Retina (tissue), 1 donor: ENCODE measurements around the gene UQCC2.

ENCODE experiments used
- DNase-seq: peaks from one replicate; pipeline ENCODE4 v3.0.0-alpha.2; 2016

The UQCC2 gene

DNA sequence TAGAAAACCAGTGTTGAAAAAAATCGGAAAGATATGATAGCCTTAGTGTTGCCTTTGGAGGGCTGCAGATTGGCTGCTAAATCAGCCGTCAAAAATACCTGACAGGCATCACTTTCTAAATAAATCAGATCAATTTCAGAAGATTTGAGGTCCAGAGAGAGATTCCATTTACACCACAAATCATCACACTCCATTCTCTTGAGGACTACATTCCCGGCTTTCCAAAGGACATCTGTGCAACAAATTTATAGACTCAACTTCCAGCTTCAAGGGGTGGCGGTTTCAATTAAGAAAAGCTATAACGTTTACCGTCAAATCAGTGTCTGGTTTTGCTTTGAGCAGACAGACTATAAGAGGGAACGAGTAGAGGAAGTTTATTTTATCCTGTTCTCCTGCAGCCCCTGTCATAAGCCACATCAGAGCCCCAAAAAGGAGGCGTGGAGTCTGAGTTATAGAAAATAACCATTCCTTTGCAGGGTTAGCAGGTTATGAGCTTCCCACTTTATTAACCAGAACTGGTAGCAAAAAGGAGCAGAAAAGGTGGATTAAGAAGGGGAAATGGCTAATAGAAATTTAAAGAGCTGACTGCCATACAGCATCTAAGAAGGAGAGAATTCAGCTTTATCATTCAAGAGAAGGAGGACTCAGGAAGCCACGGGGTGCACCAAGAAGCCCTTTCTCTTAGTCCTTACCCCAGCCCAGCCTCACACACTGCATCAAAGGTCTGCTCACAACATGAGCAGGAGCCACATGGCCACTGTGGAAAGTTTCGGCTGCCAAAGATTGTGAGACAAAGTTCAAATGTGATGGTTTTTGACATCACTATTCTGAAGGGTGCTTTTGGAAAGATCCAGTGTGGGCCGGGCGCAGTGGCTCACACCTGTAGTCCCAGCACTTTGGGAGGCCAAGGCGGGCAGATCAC is 12.9 kb upstream of the UQCC2 start:
- no peak for DNase-seq

DNA sequence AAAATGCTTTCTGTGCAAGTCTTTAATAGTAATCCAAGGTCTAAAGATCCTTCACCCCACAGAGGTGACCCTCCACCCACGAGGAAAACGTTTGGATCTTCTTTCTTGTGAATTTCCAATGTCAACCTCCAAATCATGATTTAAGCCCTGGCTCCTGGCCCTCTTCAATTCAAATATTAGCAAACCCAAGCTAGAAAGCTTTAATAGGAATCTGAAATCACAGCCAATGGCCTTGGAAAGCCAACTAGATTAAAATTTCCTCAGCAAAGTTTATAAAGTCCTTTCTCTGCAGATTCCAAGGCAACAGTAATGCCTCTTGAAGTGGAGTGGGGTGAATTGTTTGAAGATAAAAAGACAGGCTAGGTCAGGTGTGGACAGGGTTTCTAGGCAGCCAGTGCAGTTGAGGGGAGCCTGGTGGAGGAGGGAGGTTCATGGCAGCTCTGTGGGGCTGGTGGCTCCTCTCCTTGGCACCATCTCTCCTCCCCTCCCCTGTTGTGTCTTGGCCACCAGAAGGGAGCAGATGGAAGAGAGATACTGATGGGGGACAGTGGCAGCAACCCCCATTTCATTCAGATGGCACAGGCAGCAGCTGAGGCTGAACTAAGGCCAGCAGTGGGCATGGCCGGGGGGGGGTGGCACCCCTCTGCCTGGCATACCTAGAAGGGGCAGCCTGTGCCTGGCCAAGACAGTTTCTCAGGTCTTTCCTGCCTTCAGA is 12.0 kb upstream of the UQCC2 start:
- DNase-seq = no peak

DNA sequence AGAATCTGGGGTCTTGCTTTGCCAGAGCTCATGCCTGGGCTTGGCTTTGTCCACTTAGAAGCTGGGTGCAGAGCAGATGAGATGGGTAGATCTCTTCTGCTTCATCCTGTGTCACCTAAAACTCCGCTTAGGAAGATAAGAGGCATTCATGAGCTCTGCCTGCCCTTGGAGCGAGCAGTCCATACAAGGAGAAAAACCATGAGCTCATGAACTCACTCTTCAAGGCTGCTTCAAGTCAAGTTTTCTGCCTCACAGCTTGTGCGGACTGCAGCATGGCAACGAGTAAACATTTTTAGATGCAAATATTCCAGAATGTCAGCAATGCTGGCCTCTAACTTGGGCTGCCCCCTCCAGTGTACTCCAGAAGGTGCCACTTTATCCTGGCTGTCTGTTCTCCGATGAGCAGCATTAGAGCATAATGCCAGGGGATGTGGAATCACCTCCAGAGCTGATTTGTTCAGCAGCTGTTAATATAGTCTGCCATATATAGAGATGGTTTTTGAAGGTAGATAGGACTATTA is 10.7 kb upstream of the UQCC2 start:
- no peak for DNase-seq

DNA sequence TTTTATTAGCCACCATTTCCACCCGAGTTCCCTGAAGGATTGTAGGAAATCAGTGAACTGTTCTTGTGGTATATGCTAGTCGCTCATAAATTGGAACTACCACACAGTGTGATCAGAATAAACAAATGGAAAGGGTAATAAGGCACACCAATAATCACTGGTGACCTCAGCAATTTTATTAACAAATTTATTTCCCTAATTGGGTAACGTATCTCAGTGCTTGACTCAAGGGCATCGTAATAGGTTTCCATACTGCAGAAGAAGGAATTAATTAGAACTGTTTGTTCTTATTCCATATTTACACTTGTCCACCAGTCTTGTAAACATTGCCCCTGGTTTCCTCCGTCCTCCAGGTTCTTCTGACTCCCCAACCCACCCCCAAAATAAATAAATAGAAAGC is 10.0 kb upstream of the UQCC2 start:
- DNase-seq = no peak

DNA sequence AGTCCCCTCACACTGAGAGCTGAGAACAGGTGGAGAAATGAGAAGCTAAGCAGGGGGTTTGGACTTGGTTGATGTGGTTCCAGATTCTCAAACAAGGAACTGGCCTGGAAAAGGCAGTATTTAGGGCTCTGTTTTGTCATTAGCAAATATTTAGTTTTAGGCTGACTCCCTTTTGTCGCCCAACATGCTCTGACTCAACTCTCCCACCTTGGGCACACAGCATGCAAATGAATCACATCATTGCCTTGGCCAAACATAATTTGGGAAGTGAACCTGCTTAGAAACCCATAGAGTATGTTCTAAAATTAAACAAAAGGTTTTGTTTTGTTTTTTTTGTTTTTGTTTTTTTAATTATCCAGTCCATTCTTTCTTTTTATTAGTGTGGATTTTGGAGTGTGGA is 9.5 kb upstream of the UQCC2 start:
- DNase-seq = no peak

DNA sequence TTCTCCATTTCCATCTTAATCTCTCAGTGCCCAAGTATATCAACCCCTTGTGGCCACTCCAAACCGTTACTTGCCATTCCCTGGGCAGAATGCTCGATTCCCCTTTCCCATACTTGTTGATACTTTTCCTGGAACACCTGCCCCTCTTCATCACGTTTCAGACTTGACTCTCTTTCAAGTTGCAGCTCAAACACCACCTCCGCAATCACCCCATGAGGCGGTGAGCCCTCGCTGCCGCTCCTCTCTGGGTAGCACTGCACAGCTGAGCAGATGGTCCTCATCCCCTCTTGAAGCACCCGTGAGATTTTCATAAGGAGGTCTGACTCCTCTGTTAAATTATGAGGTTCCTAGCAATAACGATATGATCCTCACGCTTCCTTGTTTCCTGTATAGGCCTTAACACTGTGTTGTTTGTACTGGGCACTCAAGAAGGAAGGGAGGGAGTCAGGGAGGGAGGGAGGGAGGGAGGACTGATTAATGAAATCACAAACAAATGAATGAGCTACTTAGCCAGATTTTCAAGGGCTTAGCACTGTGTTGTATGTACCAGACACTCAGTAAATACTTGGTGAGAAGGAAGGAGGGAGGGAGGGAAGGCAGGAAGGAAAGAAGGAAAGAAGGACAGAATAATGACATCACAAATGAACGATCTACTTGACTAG is 8.0 kb upstream of the UQCC2 start:
- no peak for DNase-seq

DNA sequence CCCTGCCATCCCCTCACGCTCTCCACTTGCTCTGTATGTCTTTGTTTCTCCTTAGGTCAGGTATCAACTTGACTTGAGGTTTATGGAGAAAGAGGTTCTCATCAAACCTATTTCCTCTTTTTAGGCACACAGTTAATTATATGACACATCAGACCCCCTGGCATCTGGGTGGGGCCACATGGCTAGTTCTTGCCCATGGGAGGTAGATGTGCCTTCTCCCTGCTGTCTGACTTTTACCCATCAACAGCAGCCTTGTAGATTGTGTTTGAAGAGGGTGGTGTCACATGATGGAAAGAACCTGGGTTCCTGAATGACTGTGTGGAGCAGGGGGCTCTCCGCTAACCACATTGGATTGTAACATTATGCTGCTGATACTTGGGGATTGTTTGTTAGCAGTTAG is 7.2 kb upstream of the UQCC2 start:
- DNase-seq = no peak

DNA sequence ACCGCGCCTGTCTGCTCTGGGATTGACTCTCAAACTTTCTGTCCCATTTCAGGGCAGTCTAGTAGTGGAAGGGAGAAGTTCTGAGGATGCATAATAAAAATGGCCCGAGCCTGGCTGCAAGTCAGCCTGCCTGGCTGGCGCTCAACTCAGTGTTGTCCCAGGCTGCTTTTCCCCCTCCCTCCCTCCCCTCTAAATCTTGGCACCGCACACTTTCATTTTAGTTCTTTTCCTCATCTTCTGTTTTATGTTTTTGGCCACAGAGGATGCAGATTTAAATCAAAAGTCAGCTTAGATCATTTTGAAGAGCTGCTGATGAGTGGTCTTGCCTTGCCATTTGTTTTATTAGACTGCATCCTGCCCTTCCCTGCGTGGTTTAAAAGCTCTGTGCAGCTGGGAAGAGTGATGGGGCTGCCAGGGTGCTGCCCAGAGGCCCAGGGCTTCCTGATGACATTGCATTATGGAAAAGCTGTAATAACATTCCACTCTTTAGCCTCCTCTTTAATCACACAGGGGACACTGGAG is 6.5 kb upstream of the UQCC2 start:
- no peak for DNase-seq

DNA sequence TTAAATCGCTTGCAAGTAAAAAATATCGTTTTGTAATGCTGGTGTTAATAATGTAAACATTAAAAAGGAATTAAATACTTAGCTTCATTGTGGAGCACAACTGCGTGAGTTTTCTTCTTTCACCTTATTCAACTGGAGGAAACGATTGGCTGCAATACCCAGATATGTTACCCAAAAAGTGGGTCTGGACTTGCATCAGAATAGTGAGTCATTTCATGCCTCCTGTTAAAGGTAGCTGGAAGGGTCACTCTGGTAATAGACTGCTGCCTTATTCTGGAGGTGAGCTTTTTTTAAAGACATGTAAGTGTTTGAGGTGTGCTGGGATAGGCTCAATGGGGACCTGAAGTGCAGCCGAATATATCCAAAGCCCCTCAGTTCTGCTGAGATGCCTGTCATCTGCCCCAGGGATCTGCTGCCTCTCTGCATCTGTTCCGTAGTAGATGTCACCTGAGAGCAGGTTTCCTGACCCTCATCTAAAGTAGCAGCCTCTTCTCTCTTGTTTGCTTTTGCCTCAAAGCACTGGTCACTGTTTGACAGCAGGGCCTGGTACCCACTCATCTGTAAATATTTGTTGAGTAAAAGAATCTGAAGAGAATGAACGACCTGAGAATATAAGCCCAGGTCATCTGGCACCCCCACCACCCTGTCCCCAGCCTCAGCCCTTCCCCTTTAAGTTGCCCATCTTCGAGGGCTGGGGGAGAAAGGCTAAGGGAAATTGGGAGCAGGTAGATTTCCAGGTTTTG is 5.6 kb upstream of the UQCC2 start:
- DNase-seq = no peak

DNA sequence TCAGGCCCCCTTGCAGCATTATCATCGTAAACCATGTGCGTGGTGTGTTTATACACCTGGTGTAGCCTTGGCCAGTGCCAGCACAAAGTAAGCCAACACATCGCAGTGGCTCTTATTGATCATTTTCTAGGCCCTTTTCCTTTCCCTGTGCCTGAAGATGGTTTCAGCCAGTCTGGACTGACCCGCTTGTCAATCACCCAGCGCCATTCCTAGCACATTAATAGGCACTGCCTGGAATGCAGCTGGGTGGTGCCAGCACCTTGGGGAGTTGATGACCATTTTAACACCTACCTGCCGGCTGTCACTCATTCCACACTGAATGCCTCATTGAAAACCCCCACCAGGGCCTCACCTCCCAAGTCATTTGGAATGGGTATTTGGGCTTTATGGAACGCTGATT is 4.9 kb upstream of the UQCC2 start:
- no peak for DNase-seq

DNA sequence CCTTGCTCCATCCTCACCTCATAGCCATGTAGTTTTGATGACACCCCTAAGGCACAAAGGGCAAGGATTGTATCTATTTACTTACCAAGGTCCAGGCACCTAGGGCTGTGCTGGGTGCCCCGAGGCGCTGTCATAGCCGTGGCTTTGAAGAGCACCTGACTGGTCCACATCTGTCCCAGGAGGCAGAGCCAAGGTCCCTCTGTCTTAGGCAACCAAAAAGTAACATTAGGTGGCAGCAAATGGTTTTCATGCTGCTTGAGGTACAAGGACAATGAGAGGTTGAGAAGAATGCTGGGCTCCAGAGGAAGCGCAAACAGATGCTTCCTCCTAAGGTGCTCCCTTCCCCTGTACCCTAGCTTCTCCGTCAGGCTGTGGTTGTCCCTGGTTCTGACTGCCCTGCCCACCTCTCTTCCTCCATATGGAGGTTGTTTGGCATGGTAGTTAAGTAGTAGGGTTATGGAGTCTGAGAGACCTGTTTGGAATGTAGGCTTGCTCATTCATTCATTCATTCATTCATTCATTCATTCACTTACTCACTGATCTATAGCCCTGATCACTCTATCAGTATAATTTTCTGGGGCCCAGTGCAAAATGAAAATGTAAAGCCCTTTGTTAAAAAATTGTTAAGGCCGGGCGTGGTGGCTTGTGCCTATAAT is 3.0 kb upstream of the UQCC2 start:
- DNase-seq = no peak

DNA sequence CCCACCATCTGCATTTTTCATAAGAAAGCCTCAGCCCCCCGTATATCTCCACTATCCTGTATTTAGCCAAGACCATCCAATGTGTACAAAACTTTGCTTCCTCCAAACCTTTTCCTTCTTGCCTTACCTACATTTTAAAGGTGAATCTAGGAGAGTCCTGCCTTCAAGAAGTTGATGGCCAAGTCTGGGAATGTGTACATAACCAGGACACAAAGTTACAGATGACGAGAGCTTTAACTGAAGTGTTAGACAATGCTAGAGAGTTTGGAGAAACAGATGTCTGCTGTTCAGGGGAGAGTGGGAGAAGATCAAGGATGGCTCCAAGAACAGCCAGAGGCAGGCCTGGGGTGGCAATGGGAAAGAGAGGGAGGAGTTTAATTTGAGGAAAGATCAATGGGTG is 2.3 kb upstream of the UQCC2 start:
- no peak for DNase-seq

DNA sequence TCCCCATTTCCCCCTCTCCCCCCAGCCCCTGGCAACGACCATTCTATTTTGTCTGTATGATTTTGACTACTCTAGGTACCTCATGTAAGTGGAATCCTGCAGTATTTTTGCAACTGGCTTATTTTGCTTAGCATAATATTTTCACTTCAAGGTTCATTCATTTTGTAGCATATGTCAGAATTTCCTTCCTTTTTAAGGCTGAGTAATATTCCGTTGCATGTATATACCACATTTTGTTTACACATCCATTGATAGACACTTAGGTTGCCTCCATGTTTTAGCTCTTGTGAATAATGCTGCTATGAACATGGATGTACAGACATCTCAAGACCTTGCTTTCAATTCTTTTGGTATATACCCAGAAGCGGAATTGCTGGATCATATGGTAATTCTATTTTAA is 1.4 kb upstream of the UQCC2 start:
- no peak for DNase-seq

DNA sequence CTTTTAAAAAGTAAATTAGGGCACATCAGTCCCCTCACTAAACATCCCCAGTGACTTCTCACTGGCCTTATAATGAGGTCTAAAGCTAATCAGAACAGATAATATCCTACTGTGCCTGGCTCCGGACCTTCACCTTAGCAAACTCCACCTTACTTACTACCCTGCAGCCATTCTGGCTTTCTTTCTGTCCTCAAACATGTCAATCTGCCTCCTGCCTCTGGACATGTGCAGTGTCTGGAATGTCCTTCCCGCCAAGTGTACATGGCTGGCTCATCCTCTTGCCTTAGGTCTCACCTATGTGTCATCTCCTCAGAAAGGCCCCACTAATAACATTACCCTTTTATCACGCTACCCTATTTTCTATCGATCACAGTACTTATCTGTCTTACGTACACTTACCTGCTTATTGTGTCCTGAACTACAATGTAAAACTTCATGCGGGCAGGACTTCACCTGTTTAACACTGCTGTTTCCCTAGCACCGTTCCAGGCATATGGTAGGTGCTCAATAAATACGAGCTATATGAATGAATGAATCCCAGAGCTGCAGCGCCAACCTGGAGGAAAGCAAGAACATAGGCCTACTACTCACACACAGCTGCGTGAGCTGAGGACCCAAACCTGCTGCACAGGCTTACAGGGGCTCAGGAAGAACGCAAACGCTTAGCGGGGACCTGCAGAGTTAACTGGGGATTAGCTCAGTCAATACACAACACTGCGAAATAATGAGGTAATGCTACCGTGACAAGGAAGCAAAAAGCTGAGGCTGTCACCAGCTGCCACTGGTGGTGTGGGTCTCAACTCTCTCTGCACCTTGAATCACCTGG is 991 bp downstream of the UQCC2 start:
- DNase-seq = no peak

DNA sequence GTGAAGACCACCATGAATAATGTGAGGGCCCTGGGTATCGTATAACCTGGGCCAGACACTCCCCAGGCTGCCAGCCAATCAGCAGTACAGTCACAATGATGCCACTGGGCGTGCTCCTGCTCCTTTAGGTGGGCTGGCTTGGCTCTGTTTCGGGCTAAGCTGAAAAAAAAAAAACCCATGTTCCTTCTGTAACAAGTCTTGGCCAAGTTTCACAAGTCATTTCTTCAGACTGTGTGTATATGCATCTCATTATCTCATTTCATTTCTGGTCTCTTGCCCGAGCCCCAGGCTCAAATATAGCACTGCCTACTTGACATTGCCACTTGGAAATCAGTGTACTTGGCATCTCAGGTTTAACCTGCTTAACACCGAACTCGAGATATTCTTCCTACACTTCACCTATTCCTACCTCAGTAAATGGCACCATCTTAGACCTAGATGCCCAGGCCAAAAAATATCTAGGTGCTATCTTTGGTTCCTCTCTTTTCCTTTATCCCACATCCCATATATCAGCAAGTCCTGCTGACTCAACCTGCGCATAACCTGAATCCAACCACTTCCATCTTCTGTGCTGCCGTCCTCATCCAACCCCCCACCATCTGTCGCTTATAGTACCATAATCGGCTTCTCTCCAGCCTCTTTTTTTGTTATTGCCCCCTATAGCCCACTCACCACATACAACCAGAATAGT is 1.8 kb downstream of the UQCC2 start:
- DNase-seq = no peak

DNA sequence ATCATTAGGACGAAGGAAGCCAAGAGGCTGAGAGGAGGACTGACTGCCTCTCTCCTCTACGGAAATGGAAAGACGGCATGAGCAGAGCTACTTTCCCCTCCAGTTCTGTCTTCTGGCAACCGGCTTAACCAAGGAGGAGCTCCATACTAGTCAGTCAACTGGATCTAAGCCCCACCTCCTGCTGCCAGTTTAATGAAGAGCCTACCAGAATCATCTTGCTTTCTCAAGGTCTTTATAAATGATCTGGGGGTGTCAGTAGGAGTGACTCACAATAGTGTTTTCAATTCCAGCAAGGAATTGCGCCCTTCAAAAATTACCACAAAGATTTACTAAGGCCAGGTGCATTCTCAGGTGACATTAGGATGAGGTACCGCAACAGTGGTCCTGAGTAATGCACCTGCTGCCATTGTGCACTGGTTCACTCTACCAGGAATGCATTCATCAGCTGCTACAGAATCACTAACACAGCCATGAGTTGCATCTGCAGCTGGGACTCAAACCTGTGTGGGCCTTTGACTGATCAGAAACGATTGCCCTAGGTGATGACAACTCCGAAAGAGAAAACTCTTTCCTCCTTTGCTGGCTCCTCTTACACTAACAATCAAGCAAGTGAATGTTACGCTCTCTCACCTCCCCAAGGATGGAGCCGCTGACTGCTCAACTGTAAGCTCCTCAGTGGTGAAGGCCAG is 2.8 kb downstream of the UQCC2 start:
- no peak for DNase-seq

DNA sequence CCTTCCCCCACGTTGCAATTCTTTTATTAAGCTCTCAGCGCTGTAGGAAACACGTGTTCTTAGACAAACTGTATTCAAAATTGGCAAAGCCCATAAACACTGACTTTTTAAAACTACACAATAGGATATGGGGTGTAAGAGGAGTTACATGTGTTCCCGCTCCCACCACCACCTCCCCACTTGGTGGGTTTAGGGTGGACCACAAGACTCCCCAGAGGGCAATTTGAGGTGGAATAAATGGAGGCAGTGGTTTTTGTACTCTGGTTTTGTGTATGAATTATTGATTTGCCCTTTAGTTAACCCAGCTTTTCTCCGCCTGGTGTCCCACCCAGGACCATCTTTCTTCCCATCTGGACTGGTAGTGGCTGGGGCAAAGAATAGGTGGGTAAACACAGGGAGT is 3.7 kb downstream of the UQCC2 start:
- DNase-seq = no peak

DNA sequence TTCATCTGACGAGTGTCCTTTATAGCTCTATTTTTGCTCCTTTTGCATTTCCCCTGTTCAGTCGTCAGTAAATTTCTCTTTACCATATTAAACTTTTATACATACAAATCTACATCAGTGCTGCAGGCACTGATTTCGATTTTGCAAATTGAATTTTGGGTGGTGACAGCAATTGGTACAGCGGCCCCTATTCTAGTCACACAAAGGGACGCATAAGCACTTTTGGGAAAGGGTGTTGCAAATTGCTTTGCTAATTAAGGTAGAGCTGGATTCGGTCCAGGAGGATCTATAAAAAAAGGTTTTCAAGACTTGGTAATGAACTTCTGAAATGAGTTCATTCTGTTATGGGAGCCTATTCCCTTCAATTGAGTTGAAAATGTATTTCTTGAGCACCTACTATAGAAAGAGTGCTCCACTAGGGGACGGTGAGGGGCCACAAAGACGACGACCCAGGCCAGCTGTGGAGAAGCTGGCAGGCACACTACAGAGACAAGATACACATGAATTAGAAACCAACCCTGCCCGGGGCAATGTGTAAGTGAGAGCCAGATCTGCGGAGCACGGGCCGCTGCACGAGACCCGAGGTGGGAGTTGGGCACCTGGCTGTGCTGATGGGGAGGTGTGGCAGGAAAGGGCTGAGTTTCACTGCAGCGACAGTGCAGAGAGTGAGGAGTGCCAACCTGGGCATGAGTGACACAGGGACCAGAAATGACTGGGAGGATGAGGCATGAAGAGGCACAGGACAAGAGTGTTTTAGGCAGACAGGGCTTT is 5.4 kb downstream of the UQCC2 start:
- DNase-seq = no peak

DNA sequence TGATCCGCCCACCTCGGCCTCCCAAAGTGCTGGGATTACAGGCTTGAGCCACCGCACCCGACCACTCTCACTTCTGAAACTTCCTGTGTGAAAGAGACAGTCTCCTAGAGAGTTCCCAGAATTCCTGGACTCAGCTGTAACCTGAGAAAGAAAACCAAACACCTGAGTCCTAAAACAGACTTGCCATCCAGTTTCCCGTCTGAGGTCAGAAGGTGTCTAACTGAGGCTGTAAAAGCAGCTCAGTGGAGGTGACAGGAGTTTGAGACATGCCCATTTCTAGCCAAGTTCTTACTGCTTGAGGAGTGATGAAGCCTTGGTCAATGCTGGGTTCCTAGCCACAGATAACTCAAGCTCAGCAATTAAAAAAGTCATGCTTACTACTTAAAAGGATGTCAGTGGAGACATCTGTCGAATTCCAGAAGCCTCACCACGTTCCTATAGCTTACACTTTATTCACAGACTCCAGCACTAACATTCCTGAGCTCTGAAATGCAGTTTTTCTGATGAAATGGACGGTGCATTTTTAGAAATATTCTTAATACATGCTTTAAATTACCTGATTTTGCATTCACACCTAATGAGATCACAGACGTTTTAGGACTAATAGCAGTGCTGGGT is 6.1 kb downstream of the UQCC2 start:
- DNase-seq = no peak
